ENCODE measurements around the gene SVOP. TPM values are rescaled to one million over a fixed set of nuclear protein-coding genes. Genes with fewer than 3 reads are reported as not detected.

SVOP gene
- total and polyA plus RNA-seq, 2 of the 8 experiments (the other 6 are each of a cell fraction or from before 2014, with no cell fraction given): 0.06 TPM; not detected in 1

DNA sequence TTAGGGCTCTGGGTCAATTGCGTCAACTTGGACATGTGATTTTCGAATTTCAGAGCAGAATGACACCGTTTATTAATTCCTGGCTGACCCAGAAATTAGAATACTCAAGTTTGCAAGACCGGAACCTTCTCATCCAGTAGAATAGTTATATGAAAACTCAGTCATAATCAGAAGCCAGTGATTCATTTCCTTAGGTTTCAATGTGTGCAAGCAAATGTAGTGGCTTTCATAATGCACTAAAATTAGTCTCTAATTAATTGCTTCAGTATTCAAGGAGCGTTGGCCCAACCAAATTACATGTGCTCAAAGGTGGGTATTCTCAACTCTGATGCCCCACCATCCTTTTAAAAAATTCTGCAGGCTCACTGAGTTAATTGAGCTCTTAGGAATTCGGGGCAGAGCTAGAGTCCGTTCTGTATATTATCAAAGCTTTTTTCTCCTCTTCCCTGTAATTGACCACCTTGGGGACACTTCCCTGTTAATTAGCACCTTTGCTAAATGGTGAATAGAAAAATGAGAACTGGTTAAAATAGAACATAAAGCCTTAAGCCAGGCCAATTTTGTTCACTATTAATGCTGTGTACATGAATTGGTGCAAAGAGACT is 85.6 kb downstream of the SVOP start (continued):
- TF ChIP-seq MAX (IDR thresholded peaks at IDR 0.05) (no peak), TEAD4 (IDR thresholded peaks at IDR 0.05; ENCODE audit: low read depth, low read length) (no peak), EZH2 (IDR thresholded peaks at IDR 0.05; ENCODE audit: low read depth, low read length, severe bottlenecking) (no peak), SP1 (IDR thresholded peaks at IDR 0.05; ENCODE audit: low read depth, low read length) (no peak), GTF2F1 (IDR thresholded peaks at IDR 0.05; ENCODE audit: borderline replicate concordance, low read depth, low read length) (no peak), KDM4A (IDR thresholded peaks at IDR 0.05; ENCODE audit: low read depth, low read length, severe bottlenecking) (no peak), YY1 (IDR thresholded peaks at IDR 0.05; ENCODE audit: low read depth, low read length) (no peak), POLR2AphosphoS5 (IDR thresholded peaks at IDR 0.05; ENCODE audit: low read depth, low read length) (no peak), CBX5 (IDR thresholded peaks at IDR 0.05; ENCODE audit: low read depth, low read length) (no peak), GABPA (IDR thresholded peaks at IDR 0.05; ENCODE audit: borderline replicate concordance, insufficient read depth, low read length) (no peak)
